HG03064 (cell line): ENCODE data around the gene TUBA1B.
A peak's percentile ranks its signal among the peaks of the same experiment; 100 is the strongest.

Experiments
- ATAC-seq: cut with Tn5 transposase; IDR thresholded peaks from one replicate; pipeline ENCODE4 v1.9.1; 2021; ENCODE audit warnings: low read depth; ENCODE audit not compliant: unreplicated experiment

TUBA1B gene

DNA sequence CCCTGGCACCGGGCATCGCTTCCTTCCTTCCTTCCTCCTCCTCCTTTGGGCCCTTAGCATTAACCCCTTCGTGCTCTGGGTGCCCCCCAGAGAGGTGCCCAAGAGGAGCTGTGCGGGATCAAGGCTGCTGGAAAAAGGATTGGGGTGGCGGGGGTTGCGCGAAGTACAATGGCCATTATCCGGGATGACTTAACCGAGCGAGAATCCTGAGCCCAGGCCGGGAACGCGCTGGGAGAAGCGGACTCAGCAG is 39.4 kb downstream of the TUBA1B start:
- ATAC-seq: no peak

DNA sequence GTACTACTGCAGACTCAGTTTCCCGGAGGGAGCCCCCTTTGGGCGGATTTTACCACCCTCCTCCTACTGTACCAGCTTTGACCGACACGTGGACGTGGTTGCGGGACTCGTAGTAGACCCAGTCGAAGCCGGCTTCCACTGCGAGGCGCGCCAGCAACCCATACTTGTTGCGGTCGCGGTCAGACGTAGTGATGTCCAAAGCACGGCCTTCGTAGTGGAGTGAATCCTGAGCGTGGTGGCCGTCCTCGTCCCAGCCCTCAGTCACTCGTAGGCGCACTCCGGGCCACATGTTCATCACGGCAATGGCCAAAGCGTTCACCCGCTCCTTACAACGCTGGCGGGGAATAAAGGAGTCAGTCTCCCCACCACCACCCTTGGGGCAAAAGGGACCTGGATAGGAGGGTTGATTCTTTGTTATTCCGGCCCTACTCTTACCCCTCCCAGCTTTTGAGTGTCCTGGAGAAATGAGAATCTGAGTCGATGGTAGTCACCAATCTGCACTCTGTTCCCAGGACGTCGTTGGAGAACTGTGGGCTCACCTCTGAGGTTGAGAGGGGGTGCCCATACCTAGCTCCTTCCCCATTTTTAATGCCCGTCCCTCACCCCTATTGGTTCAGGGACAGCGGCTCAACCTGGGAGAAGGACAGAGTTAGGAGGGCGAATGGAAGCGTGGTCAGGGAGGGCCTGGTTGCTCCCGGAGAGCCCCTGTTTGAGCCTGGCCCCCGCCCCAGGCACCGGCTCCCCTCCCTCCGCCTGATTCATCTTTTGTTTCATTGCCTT is 39.9 kb downstream of the TUBA1B start:
- no peak for ATAC-seq

DNA sequence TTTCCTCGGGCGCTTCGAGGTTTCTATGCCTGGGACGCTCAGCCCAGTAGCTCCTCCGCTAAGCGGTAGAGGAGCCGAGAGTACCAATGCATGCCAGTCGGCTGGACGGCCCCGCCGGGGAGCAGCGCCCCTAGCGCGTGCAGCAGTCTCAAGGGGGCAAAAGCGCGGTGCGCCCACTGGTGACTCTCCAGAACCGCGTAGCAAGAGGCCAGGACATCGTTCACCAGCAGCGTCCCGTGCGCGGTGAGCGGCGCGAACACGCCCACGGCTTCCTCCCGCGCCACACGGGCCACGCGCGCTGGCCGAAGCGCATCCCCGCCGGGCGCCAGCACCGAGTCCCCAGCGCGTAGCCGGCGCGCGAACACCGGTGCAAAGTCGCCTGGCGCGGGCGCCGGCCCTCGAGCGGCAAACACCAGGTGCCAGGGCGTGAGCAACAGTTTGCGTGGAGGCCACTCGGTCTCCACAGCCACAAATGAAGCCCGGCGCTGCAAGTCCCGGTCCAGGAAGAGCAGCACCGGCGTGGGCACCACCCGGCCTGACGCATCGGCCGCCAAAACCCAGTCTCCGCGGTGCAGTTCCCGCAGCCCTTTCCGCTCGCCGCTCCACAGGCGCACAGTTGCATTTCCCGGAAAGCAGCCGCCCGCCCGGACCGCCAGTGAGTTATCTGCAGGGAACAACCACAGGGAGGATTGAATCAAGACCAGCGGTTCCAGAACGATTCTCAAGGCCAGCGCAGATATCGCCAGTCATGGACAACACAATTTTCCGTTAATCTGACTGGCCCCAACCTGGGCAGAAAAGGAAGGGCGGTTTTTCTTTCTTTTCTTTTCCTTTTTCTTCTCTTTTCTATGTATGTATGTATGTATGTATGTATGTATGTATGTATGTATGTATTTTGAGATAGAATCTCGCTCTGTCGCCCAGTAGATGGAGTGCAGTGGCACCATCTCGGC is 41.1 kb downstream of the TUBA1B start:
- ATAC-seq: no peak

DNA sequence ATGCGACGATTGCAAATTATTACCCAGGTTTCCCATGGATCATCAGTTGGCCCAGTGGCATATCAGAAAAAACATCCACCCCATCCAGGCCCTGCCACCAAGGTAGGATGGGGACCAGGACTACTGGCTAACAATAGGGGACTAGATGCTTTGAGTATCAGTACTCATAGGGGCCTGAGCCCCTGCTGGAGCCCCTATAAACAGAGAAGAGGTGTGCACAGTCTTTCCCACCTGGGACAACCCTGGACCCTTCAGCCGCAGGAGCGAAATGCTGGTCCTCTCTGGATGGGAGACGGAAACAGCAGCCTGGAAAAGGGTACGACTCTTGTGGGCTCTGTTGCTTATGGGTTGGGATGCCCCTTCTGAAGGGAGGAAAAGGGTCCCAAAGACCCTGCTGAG is 42.3 kb downstream of the TUBA1B start:
- no peak for ATAC-seq

DNA sequence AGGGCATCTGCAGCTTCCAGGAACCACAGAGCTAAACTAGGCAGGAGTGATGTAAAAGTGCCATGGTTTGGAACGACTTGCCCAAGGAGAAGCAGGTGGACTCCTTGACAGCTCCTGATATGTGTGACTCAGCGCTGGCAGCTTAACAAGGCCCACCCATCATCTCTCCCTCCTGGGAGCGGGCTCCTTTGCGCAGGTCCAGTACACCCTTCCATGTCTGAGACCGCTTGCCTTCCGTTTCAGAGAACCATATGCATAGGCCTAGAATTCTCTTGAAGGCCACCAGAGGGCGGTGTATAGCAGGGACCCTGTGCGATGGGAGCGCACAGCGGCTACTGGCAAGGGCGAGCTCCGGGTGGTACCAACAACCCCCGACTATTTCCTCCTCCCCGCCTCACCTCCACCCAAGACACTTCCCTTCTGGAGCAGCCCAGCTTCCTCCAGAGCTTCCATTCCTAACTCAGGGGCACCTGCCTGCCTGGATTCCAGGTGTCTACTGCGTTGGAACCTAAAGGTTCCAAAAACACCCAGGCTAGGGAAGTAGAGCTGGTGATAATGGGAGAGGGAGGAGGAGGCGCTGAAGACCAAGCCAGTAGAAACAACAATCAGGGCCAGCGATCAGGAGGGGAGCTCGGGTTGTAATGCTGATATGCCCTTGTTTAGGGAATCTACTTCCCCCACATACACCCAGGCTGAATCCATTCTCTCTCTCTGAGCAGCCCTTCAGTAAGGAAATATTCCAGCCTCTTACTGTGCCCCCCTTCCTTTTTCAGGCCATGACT is 42.9 kb downstream of the TUBA1B start:
- ATAC-seq: peak; percentile 84

DNA sequence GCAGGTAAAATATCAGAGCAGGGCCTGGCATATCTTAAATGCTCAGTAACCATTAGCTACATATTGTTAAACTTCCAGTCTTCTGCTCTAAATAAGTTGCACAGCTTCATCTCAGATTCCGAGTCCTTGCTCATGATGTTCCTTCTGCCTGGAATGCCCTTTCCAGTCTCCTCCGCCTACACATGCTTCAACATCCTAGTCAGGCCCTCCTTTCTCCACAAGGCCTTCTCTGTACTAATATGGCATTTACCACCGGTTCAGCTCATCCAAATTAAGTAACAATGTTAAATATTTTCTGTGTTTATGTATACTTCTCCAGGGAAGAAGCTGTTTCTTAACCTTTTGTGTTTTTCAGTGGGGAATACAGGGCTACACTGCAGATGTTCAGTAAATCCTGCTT is 45.1 kb downstream of the TUBA1B start:
- no peak for ATAC-seq

DNA sequence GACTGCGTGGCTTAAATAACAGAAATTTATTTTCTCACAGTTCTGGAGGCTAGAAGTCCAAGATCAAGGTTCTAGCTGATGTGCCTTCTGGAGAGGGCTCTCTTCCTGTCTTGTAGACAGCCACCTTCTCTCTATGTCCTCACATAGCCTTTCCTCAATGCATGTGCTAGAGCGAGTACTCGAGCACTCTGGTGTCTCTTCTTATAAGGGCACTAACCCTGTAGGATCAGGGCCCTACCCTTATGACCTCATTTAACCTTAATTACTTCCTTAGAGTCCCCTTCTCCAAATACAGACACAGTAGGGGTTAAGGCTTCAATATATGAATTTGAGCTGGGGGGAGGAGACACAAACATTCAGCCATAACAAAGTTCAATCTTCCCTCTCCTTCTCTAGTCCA is 46.8 kb downstream of the TUBA1B start:
- no peak for ATAC-seq

DNA sequence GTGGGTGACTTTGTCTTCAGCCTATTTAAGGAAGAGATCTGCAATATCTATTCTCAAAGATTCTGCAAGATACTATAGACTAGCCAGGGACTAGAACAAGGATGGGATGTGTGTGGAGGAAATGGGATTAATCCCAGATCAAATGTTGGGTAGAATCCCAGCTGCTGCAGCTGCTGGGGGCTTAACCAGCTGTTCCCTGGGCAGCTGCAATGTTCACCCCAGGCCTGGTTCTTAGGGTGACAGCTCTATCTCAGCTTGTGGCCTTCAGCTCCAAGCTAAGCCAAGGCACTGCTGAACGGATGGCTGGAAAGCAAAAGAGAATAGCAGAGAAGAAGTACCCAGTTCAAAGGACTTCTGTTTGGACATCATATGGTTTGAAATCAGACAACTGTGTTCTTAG is 51.4 kb downstream of the TUBA1B start:
- ATAC-seq: no peak
